Activated CD8-positive, alpha-beta memory T cell treated with anti-CD3 and anti-CD28 coated beads, Interleukin-2, amount 50 U/mL, for 4 hours (primary cell): Measurements from ENCODE around the gene DYNC1LI2.
"Not testable (repeated sequence)": the region's sequence is repeated elsewhere in the genome, so short reads cannot be mapped to it uniquely, and the experiment has no call there.

Experiments used
- DNase-seq: peaks from one replicate; pipeline ENCODE4 v3.0.0-alpha.2; 2020

The DYNC1LI2 gene

DNA sequence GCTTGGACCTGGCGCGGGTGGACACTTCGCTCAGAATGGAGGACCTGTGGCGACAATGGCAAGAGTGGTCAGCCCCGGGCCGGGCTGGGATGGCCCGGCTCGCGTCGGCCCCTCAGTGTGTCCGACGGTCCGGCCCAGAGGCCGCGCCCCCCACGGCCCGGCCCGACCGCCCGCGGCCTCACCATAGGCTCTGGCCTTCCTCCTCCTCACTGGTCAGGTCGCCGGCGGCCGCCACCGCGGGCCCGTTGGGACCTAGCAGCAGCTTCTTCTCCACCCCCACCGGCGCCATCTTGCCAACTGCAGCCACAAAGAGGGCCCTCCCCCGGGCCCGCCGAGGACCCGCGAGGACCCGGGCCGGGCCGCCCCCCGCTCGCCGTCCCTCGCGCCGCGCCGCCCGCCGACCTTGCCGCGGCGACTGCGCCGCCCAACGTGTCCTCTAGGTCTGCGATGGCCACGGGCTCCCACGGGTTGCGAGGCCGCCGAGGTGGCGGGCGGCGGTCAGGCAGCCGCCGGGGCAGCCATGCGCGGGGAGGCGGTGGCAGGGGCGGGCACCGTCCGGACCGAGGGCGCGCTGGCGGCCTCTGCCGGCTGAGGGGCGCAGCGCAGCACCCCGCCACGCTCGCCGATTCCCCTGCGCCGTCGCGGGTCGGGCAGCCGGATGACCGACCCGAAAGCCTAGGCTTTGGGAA lies at the start of gene DYNC1LI2:
DYNC1LI2 (minus strand) TSS at position 307 of the 689 bp plus-strand sequence; CDS start at position 289, 18 bp downstream.
- peak; percentile 79 for DNase-seq

DNA sequence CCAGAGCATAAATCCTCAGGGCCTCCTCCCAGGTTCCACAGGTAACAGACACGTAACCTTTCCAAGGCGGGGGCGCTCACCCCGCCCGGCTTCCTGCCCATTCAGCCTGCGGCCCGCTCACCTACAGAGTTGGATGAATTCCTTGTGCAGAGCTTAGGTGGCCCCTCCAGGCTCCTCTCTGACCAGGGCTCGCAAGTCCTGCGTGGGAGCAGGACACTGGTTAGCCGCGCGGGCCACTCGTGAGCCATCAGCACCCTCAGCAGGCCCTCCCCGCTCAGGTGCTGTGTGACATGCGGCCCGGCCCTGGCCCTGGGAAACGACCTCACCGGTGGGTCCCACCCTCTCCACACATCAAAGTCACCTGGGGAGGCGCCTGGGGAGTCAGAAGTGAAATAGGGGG lies 49.4 kb upstream of the DYNC1LI2 start:
- DNase-seq, result no peak

DNA sequence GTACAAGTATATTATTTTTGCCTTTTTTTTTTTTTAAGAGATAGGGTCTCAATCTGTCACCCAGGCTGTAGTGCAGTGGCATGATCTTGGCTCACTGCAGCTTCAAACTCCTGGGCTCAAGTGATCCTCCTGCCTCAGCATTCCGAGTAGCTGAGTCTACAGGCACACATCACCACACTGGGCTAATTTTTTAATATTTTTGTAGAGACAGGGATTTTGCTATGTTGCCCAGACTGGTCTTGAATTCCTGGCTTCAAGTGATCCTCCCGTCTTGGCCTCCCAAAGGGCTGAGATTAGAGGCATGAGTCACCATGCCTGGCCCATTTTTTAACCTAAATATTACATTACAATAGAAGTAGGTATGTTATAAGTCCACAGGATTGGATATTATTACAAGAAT lies 46.8 kb upstream of the DYNC1LI2 start:
- no peak for DNase-seq

DNA sequence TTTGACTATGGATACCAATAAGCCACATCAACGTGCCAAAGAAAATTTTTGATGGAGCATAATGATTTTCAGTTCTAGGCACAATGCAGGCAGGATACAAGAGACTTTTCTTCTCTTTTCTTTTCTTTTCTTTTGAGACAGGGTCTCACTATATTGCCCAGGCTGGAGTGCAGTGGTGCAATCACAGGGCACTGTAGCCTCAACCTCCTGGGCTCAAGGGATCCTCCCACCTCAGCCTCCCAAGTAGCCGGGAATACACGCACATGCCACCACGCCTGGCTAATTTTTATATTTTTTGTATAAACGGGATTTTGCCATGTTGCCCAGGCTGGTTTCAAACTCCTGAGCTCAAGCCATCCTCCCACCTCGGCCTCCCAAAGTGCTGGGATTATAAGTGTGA lies 42.6 kb upstream of the DYNC1LI2 start:
- DNase-seq, result not testable (repeated sequence)

DNA sequence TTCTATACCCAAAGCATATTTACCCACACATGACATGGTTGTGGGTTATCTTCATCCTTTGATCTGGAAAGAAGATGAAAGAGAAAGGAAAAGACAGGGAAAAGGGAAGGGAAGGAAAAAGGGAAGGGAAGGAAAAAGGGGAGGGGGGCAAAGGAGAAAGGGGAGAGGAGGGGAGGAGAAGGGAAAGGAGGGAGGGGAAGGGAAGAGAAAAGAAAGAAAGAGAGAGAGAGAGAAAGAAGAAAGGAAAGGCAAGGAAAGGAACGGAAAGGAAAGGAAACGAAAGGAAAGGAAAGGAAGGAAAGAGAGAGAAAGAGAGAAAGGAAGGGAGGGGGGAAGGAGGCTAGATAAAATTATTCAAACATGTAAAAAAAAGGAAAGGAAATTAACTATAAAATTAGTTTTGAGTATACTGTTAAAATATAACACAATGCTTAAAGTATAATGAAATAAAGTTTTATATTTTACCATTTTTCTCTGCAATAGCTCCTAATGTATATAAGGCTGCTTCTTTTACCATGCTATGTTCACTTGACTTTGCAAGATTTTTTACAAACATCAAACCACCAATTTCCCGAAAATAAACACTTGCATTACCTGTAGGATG lies 38.8 kb upstream of the DYNC1LI2 start:
- no peak for DNase-seq

DNA sequence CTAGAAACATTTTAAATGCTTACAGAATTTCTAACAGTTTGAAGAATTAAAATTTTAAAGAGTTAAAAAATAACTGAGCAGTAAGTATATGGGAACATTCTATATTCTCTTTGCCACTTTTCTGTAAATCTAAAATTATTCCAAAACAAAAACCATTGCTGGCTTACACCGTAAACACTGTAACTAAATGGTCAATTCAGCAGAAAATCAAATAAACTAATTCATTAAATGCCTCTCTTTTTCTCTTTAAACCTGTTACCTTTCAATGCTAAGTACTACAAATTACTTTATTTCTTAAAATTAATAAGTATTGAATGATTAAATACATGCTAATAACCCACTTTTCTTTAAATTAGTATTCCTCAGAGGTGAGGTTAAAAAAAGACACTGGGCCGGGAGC lies 36.0 kb upstream of the DYNC1LI2 start:
- DNase-seq, result no peak

DNA sequence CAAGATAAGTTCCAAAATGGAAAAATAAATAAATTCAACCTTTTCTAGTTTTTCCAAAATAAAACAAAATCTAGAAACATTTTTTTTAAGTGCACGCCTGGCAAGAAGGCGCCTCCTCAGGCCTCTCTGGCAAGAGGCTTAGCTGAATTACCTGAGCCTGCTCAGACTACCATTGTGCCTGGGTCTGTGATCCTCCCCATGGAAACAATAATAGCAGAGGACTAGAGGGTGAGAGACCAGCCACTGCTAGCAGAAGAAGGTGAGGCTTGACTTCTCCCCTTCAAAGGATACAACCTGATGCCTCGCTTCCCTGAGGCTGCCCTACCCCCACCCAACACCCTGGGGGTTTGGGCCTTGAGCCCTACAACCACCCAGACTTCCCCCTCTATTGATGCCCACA lies 35.1 kb upstream of the DYNC1LI2 start:
- DNase-seq, result no peak

DNA sequence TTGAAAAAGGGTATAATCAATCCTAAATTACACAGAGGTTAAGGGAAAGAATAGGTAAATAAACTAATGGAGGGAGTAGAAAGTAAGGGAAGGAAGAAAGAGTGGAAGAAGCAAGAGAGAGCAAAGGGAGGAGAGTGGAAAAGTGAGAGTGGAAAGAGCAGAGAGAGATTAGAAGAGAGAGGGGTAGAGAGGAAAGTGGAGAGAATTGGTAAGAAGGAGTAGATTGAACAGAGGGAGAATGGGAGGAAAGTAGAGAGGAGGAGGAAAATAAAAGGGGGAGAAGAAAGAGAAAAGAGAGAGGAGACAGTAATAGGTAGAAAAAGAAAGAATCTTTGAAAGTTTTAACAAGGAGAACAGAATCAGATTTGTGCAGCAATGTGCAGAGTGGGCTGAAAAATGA lies 25.0 kb upstream of the DYNC1LI2 start:
- DNase-seq, result no peak

DNA sequence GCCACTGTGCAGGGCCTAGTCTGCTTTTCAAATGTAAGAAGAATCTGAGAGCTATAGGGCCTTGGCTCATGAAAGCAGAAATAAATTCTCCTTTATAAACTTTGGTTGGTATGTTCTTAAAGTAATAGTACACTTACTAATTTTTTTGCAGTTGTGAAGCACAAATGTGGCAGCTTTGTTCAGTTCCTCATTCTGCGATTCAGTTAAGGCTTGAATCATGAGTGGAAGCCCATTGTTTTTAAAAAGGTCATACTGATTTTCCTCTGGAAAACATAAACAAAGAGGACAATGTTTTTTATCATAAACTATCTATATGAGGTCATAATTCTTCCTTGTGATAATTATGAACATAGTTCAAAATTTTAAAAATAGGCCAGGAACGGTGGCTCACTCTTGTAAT lies 23.6 kb upstream of the DYNC1LI2 start:
- no peak for DNase-seq

DNA sequence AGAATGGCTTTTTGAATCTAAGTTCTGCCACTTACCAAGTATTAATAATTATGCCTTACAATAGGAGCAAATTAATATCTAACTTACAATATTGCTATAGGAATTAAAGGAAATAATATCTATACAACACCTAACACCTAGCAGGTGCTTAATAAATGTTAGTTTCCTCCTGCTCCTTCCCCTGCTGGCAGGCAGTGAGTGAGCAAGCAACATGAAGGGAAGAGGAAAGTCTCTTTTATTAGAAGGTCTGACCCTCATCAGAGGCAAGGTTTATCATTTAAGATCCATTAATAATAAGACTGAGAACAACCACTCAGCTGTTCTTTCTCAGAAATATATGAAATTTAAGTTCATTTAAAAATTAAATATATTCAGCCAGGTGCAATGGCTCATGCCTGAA lies 6.7 kb upstream of the DYNC1LI2 start:
- no peak for DNase-seq

DNA sequence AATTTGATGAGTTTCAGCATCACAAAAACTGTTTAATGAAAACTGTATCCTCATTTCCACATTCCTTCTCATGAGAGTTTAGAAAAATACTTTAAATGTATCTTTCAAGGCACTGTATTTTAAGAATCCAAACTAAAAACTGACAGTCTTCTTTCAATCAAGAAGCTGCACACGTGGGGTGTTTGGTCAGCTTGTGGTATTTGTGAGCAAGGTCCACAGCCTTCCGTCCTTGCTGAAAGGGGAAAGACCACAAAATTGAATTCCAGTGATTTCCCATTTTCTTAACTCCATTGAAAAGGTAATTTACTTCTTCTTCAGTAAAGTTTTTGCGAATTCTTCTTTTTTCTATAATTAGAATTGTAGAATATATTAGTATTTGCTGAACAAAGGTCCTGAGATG lies 3.4 kb upstream of the DYNC1LI2 start:
- DNase-seq, result no peak

DNA sequence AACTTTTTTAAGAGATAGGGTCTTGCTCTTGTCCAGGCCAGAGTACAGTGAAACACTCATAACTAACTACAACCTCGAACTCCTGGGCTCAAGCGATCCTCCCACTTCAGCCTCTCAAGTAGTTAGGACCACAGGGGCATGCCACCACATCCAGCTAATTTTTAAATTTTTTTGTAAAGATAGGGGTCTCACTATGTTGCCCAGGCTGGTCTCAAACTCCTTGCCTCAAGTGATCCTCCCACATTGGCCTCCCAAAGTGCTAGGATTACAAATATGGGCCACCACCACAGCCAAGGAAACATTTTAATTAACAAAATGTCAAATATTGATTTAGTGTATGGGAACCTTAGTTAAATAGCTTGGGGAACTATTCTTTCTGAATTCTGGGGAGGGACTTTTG lies 2.8 kb upstream of the DYNC1LI2 start:
- DNase-seq, result no peak

DNA sequence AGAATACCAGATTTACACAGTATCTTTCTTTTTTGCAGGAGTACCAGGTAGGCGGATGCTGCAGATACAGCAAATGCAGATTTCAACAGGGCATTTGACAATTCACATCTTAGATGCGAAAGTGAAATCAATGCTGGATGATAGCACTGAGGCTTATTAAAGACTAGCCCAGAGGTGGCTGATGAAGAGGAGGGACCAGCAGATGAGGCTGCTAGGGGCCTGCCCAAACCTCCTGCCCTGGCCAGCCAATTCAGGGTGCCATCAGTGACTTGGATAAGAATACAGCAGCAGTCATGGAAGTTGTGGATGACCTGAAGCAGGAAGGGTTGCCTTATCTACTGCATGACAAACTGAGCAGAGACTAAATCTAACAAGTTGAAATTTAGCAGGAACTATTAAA lies 1.5 kb upstream of the DYNC1LI2 start:
- DNase-seq, result no peak

DNA sequence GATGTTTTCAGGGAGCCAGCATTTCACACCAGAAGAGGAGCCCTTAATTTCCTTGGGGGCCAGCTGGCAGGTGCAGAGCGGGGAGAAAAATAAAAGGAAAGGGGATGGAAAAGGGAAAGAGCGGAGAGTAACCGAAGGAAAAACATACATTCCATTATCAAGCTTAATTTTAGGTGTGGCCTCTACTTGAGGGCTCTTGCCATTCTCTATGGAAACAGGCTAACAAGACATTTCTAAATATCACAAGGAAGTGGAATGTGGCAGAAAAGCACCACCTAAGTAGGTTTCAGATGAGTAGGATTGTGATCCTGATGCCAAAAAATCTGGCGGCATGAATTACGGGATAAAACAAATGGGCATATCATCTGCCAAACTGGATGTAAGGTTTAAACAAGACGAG lies 970 bp upstream of the DYNC1LI2 start:
- DNase-seq, result no peak

DNA sequence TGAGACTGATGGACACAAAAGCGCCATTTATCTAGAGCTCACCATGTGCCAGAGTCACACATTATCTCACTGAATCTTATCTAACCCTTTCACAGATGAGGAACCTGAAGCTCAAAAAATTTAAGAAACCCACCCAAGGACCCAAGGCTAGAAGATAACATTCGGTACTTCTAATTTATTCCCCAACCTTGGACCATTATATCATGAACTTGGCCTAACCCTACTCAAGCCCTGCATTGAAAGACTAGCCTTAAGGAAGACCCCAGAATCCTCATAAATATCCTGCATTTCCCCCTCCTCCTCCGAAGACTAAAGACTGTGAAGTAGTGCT lies 548 bp upstream of the DYNC1LI2 start:
- DNase-seq, result no peak

DNA sequence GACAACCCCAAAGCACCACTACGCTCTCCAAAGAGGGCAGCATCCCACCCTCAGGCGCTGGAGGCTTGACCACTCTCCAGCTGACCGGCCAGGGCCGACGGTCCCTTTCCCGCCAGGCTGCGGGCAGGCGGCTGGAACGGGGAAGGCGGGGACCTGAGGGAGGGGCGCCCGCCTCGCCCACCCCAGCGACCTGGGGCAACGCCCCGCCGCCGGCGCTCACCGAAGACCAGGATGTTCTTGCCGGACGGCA lies 431 bp downstream of the DYNC1LI2 start:
- DNase-seq, result no peak

DNA sequence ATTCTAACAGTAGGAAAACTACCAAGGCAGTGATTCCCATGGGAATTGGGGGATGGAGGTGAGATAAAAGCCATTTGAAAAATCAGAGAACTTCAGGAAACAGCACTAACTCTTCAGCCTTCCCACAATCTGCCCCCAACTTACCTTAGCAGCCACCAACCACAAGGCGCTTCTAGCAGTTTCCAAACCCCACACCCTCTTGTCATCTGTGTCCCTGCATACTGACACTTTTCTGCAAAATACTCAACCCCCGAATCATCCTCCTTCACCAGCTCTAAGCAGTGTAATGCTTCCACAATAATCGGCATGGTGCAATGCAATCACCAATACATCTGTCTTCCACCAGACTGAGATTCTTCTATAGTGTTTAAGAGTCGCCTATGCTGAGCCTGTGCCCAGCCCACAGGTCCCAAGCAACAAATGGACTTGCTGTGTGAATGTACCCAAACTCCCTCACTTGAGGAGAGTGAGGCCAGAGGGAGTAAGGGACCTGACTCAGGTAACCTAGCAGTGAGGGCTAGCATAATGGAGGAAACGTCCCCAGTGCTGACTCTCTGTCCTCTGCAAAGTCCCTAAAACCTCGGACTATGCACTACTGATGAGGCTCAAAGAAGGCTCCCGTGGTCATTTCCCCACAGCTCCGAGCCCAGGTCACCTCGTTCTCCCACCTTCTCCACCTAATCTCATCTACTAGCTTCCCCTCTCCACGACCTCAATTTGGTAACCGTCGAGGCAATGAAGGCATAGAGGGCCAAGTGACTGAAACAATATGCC lies 943 bp downstream of the DYNC1LI2 start:
- DNase-seq, result no peak

DNA sequence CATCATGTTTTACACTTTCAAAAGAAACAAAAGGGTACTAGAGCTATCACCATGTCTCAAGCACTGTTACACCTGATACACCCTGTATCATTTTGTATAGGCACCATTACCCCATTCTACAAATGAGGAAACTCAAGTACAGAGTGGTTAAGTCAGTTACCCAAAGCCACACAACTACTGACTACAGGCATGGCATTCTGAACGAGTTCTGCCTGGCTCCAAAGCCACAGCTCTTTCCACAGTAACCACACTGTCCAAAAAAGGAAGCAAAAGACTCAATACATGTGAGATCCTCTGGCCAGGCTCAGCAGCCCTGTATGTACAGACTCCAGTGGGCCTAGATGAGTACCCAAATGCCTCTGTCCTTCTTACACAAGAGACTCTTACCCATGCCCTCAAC lies 4.7 kb downstream of the DYNC1LI2 start:
- no peak for DNase-seq

DNA sequence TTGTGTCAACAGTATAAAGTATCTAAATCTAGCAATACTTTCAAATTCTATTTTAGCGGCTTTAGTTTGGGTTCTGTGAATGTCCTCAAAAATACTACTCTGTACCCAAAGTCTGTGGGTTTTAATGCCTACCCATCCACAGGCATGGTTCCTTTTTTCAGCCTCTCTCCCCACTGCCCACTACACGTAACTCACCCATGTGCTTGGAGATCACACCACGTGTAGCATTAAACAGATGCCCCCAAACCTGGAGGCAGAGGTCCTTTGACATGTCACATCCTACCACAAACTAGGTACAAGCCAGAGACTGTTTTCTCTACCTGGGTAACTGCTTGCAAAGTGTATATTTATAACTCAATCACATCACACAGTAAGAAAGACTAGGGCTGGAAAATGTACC lies 5.4 kb downstream of the DYNC1LI2 start:
- DNase-seq, result no peak

DNA sequence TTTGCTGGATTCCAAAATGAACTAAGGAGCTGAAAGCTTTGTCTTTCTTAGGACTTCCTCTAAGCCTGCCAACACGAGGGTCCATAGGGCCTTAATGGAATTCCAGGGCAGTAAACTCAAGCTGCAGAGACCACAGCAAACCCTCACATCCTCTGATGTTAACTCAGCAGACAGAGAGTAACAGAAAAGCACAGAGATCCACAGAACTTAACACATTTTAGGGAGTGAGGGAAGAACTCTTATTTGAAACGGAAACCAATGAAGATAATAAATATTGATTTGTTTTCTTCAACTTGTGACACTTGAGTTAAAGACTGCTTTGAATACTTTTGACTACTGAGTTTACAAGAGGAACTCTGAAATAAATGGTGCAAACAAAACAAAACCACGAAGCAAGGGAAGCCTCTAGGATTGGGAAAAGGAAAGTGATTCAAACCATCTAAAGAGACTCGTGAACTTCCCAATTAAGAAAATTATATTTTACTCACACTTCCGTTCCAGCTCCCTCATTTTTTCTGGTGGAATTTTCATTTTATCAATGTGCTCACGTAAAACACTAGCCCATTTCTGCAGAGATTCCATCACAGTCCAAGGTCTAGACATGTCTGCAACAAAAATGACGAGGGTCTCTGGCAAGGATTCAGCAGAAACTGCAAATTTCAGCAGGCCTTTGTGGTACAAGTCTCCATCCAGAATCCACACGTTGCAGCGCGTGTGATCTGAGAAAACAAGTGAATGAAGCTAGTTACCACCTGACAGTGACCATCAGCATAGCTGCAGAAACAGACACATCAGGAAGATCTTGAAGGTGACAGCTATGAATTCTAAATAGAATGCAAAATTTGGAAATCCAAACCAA lies 9.2 kb downstream of the DYNC1LI2 start:
- no peak for DNase-seq

DNA sequence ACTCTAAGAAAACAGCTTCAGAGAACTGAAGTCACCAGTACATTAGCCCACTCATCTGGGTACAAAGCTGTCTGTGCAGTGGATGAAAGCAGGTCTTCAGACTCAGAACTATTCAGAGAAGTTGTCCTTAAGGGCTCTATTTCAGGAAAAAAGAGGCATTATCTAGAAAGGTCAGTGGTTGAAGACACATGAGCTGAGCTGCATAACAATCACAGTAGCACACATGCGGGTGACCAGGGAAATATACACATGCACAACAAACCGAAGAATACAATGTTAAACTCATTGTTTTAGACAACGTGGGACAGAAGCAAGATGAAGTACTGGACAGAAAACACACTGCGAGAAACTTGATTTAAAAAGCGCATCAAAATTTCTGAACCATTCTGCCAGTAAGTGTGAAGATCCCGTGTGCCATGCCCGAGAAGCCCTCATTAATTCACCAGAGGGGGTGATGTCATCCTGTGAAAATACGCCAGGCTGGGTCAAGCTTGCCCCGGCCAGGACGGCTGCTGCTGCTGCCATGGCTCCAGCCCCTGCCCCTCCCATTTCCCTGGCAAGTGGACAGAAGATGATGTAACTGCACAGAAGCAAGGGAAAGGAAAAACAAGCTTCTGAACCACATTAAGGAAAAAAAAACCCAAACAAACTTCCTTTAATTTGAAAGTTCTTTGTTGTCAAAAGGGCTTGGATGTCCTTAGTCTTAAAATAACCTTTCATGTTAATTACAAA lies 10.1 kb downstream of the DYNC1LI2 start:
- DNase-seq, result no peak

DNA sequence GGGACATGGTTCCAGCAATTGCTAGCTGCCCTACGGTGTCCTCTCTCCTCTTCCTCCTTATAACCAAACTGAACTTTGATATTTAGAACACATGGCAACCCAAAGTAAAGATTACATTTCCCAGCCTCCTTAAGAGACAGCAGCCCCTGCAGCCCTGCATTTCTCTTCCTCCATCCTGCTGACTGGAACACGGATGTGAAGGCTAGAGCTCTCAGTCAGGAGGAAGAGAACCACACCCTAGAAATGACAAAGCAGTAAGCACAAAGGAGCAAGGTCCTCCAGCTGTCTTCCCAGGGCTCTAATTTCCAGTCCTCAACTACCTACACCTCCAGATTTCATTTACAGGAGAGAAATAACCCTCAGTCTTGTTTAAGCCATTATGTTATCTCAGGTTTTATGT lies 10.9 kb downstream of the DYNC1LI2 start:
- no peak for DNase-seq

DNA sequence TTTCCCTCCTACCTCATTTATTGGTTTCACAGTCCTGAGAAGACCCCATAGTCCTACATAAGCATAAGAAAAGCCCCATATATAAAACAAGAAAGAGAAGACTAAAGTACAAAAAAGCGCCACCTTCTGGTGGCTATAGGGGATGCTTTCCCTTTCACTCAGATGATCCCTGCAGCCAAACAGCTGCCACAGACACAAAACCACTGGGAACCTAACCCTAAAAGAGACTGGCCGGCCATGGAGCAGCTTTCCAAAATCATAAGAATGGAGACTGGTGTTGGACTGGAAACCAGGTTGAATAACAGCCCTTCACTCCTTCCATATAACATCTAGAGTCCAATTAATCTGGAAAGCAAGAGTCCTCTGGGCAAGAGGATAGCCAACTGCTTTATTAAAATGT lies 11.4 kb downstream of the DYNC1LI2 start:
- DNase-seq, result peak; percentile 22
